ENCODE measurements around the gene ANKRD44. TPM values are rescaled to one million over a fixed set of nuclear protein-coding genes. Genes with fewer than 3 reads are reported as not detected.

The ANKRD44 gene
- total and polyA plus RNA-seq, 2 experiments from 2014 or later = 2.9 to 4.9 TPM

- H3K9me3 ChIP-seq (ENCODE audit: low read depth) = no peaks in the 10 kb centered on the region
Measured at GRCh38 chr2:197269815-197270214, 40.8 kb downstream of the ANKRD44 start.

GRCh38 chr2:197268786-197269584 is 41.6 kb downstream of the ANKRD44 start:
- no peak for TF ChIP-seq EZH2phosphoT487 (IDR thresholded peaks at IDR 0.05; ENCODE audit: insufficient read depth, low read depth)
- TF ChIP-seq EZH2 (IDR thresholded peaks at IDR 0.05; ENCODE audit: insufficient read depth, poor library complexity, severe bottlenecking) = no peak
- H3K27me3 ChIP-seq (replicated peaks; ENCODE audit: insufficient read depth) = no peaks in the 10 kb centered on the region
- H3K4me1 ChIP-seq (ENCODE audit: insufficient read depth) = no peaks in the 10 kb centered on the region
- no peaks in the 10 kb centered on the region for H3K9me2 ChIP-seq (ENCODE audit: insufficient read depth)
- no peaks in the 10 kb centered on the region for H3K36me3 ChIP-seq (ENCODE audit: low read depth)
- no peaks in the 10 kb centered on the region for H3K9me3 ChIP-seq (ENCODE audit: low read depth)
- H3K79me2 ChIP-seq (ENCODE audit: insufficient read depth) = no peaks in the 10 kb centered on the region
- no peaks in the 10 kb centered on the region for H3F3A ChIP-seq (ENCODE audit: insufficient read depth)
- H3K27ac ChIP-seq = no peak overlapping the region
- H3K4me2 ChIP-seq (ENCODE audit: unreplicated experiment) = no peak overlapping the region
- no peak overlapping the region for H3K4me3 ChIP-seq
- in situ Hi-C loops (cut with MboI) = no loop called here
- DNase-seq = peak; percentile 10
- H4K20me1 ChIP-seq (ENCODE audit: insufficient read depth) = no peaks in the 10 kb centered on the region
- H2AFZ ChIP-seq = no peak overlapping the region
- 88 to 89% methylated on average over 7 of the region's 7 CpGs for WGBS, 2 experiments (ENCODE audit: low coverage in 1 of 2, low lambda C conversion rate in 2 of 2, missing lambda C conversion rate in 2 of 2)
- H3K9ac ChIP-seq = no peak overlapping the region

More at GRCh38 chr2:197269815-197270214, 40.8 kb downstream of the ANKRD44 start:
- in situ Hi-C loops (cut with MboI) = no loop called here
- no peaks in the 10 kb centered on the region for H3K79me2 ChIP-seq (ENCODE audit: insufficient read depth)
- no peaks in the 10 kb centered on the region for H3K4me1 ChIP-seq (ENCODE audit: insufficient read depth)
- TF ChIP-seq EZH2 (IDR thresholded peaks at IDR 0.05; ENCODE audit: insufficient read depth, poor library complexity, severe bottlenecking) (no peak), EZH2phosphoT487 (IDR thresholded peaks at IDR 0.05; ENCODE audit: insufficient read depth, low read depth) (no peak)
- H3K9ac ChIP-seq = no peak overlapping the region
- H4K20me1 ChIP-seq (ENCODE audit: insufficient read depth) = no peaks in the 10 kb centered on the region
- H3K4me2 ChIP-seq (ENCODE audit: unreplicated experiment) = no peak overlapping the region
- no peak for DNase-seq
- H3K4me3 ChIP-seq = no peak overlapping the region
- H3F3A ChIP-seq (ENCODE audit: insufficient read depth) = no peaks in the 10 kb centered on the region
- H3K27me3 ChIP-seq (replicated peaks; ENCODE audit: insufficient read depth) = no peaks in the 10 kb centered on the region
- no peaks in the 10 kb centered on the region for H3K9me2 ChIP-seq (ENCODE audit: insufficient read depth)
- no peak overlapping the region for H2AFZ ChIP-seq
- H3K27ac ChIP-seq = no peak overlapping the region
- no peaks in the 10 kb centered on the region for H3K36me3 ChIP-seq (ENCODE audit: low read depth)

GRCh38 chr2:197266477-197266876 is 44.1 kb downstream of the ANKRD44 start:
- H3K4me1 ChIP-seq (ENCODE audit: insufficient read depth) = 0 out of 2 replicates have a peak, but pooled peaks cover 6% of the 10 kb centered on the region
- H3K27me3 ChIP-seq (replicated peaks; ENCODE audit: insufficient read depth) = no peaks in the 10 kb centered on the region
- no peaks in the 10 kb centered on the region for H3F3A ChIP-seq (ENCODE audit: insufficient read depth)
- no peaks in the 10 kb centered on the region for H3K79me2 ChIP-seq (ENCODE audit: insufficient read depth)
- in situ Hi-C loops (cut with MboI) = no loop called here
- no peak overlapping the region for H3K4me3 ChIP-seq
- TF ChIP-seq EZH2phosphoT487 (IDR thresholded peaks at IDR 0.05; ENCODE audit: insufficient read depth, low read depth) (no peak), EZH2 (IDR thresholded peaks at IDR 0.05; ENCODE audit: insufficient read depth, poor library complexity, severe bottlenecking) (no peak)
- DNase-seq = no peak
- WGBS, 2 experiments (ENCODE audit: low coverage in 1 of 2, low lambda C conversion rate in 2 of 2, missing lambda C conversion rate in 2 of 2) = 86 to 92% methylated on average over 3 of the region's 3 CpGs
- H3K27ac ChIP-seq = no peak overlapping the region
- H3K9me2 ChIP-seq (ENCODE audit: insufficient read depth) = no peaks in the 10 kb centered on the region
- no peaks in the 10 kb centered on the region for H3K36me3 ChIP-seq (ENCODE audit: low read depth)
- H3K4me2 ChIP-seq (ENCODE audit: unreplicated experiment) = no peak overlapping the region
- no peaks in the 10 kb centered on the region for H4K20me1 ChIP-seq (ENCODE audit: insufficient read depth)
- H2AFZ ChIP-seq = no peak overlapping the region
- no peak overlapping the region for H3K9ac ChIP-seq
- H3K9me3 ChIP-seq (ENCODE audit: low read depth) = no peaks in the 10 kb centered on the region

- TF ChIP-seq EZH2phosphoT487 (IDR thresholded peaks at IDR 0.05; ENCODE audit: insufficient read depth, low read depth) (no peak), EZH2 (IDR thresholded peaks at IDR 0.05; ENCODE audit: insufficient read depth, poor library complexity, severe bottlenecking) (no peak)
- Histone ChIP-seq H3K9me3 (ENCODE audit: low read depth) (no peaks in the 10 kb centered on the region), H3K4me2 (ENCODE audit: unreplicated experiment) (no peak overlapping the region), H3K36me3 (ENCODE audit: low read depth) (no peaks in the 10 kb centered on the region), H4K20me1 (ENCODE audit: insufficient read depth) (no peaks in the 10 kb centered on the region), H3K27me3 (replicated peaks; ENCODE audit: insufficient read depth) (no peaks in the 10 kb centered on the region), H3K79me2 (ENCODE audit: insufficient read depth) (no peaks in the 10 kb centered on the region), H3K27ac (no peak overlapping the region), H3K4me1 (ENCODE audit: insufficient read depth) (0 out of 2 replicates have a peak, but pooled peaks cover 7% of the 10 kb centered on the region), H3K4me3 (no peak overlapping the region), H3K9ac (no peak overlapping the region), H3F3A (ENCODE audit: insufficient read depth) (no peaks in the 10 kb centered on the region), H3K9me2 (ENCODE audit: insufficient read depth) (no peaks in the 10 kb centered on the region), H2AFZ (no peak overlapping the region)
- WGBS, 2 experiments (ENCODE audit: low coverage in 1 of 2, low lambda C conversion rate in 2 of 2, missing lambda C conversion rate in 2 of 2) = 97% methylated on average over 5 of the region's 5 CpGs
- in situ Hi-C loops (cut with MboI) = no loop called here
- no peak for DNase-seq
Measured at GRCh38 chr2:197265924-197266323, 44.7 kb downstream of the ANKRD44 start.
